Stimulated activated naive B cell treated with anti-CD40 and anti-IgM and Interleukin-4, amounts not matched to agents 10 μg/mL and 1 μg/mL and 100 μg/mL, for 72 hours (primary cell): ENCODE data around the gene PRMT9.
A peak's percentile ranks its signal among the peaks of the same experiment; 100 is the strongest.

Experiments
- ATAC-seq, 2 donors: fragments of 150-1000 bp; cut with Tn5 transposase; replicated peaks; 2 replicates each; pipeline ENCODE4 v1.10.0; 2021; ENCODE audit warnings: moderate library complexity in 1 of 2
- DNase-seq: peaks from one replicate; pipeline ENCODE4 v3.0.0; 2021
- H3K27ac Mint-ChIP-seq: one replicate; pipeline ENCODE4 v1.8.0; 2022; ENCODE audit warnings: mild to moderate bottlenecking, mixed read lengths
- H3K27me3 Mint-ChIP-seq, 2 donors: one replicate each; pipeline ENCODE4 v1.8.0; 2022; ENCODE audit warnings: mixed read lengths in 2 of 2
- H3K36me3 Mint-ChIP-seq, 2 donors: one replicate each; pipeline ENCODE4 v1.8.0; 2022; ENCODE audit warnings: mixed read lengths in 2 of 2, mild to moderate bottlenecking in 1 of 2
- H3K4me1 Mint-ChIP-seq, 2 donors: one replicate each; pipeline ENCODE4 v1.8.0; 2022; ENCODE audit warnings: mixed read lengths in 2 of 2, mild to moderate bottlenecking in 1 of 2
- H3K4me3 Mint-ChIP-seq, 2 donors: one replicate each; pipeline ENCODE4 v1.8.0; 2022; ENCODE audit warnings: mild to moderate bottlenecking in 2 of 2, mixed read lengths in 2 of 2, moderate library complexity in 1 of 2
- H3K9me3 Mint-ChIP-seq, 2 donors: one replicate each; pipeline ENCODE4 v1.8.0; 2022; ENCODE audit warnings: mixed read lengths in 2 of 2, mild to moderate bottlenecking in 1 of 2

PRMT9 gene

DNA sequence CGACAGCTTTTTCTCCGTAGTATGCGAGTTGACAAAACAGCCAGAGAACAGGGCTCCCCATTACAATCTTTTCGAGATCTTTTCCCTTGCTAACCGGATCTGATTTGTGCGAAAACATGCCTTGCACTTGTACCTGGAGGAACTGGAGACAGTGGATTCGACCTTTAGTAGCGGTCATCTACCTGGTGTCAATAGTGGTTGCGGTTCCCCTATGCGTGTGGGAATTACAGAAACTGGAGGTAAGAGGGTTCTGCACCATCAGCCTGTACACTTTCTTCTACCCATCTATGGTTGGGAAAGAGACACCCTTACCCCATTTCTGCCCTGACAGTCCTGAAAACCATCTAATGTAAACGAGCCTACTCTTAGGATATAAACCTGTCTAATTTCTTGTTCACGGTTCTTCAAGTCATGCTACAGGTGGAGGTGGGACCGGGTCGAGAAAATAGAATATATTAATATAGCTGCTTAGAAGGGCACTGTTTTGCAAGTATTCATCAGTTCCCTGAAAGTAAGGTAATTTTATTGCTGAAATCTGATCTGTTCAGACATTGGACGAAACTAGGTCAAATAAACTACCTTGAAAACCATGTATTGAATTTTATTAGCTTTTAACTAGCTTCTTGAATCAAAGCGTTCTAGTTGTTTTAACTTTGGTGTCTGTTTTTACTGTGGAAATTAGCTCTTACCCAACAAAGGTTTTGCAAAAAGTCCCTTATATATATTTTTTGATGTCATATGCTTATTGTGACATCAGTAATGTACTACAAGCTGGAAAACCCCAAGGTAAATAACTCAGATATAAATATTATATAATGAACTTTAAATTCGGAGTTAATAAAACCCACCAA is 65.9 kb downstream of the PRMT9 start:
- DNase-seq: no peak

DNA sequence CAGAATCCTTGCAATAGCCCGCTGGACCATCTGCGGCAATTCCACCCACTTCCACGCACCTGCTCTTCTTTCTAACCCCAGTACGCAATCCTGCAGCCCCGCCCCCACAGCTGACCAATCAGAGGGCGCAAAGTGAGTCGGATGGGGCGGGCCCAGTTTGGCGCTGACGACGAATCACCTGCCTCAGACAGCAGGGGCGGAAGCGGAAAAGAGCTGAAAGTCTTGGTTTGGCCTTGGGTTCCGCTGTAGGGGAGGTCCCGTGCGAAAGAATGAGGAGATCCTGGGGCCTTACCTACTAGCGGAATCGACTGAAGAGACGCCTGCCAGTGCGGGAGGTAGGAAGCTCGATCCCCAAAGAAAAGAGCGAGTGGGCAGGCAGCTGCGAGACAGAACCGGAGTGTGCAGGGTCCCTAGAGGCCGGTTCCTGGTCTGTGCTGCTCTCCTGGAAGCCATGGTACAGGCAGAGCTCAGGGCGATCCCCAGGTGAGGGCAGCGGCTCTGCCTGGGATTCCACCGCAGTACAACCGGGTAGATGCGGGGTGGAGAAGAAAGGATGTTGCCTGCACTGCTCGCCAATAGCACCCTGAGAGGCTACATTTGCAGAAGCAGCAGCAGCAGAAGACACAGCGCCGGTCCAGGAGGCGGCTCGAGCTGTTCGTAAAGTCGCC is 66.7 kb downstream of the PRMT9 start, which contains the start of gene TMEM184C:
TMEM184C (plus strand) TSS at position 225 of the 668 bp plus-strand sequence. CDS start 560 bp downstream, outside the sequence.
- peaks cover 16 to 26% of the 10 kb centered on the region in 2 donors for H3K4me1 Mint-ChIP-seq
- peak within 1 kb of the TSS; percentile 94 for H3K4me3 Mint-ChIP-seq

More for the DNA sequence above, 65.9 kb downstream of the PRMT9 start:
- Mint-ChIP-seq H3K4me3 (peak overlapping the region; percentile 94), H3K4me1 (peaks cover 16 to 26% of the 10 kb centered on the region in 2 donors), H3K27me3 (peaks cover 6 to 9% of the 10 kb centered on the region in 2 donors), H3K27ac (peak overlapping the region; percentile 98), H3K9me3 (no peaks in the 10 kb centered on the region), H3K36me3 (peaks cover 17 to 25% of the 10 kb centered on the region in 2 donors)
- peak; percentile 14 to 22 for ATAC-seq

DNA sequence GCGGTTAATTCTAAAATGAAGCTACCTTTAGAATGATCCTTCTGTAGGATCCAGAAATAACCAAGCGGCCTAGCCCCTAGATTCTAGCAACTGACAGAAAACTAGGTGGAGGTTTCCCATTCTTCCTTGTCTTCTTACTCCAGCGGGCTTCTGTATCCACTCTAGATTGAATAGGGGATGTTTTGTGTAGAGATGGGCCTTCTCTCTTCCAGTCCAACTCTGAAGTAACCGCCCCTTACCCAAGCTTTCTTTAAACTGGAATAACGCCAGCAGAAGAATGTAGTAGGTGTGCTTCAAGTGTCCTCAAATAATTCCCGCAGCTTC is 67.2 kb downstream of the PRMT9 start:
- Mint-ChIP-seq H3K4me3 (peak overlapping the region; percentile 94), H3K36me3 (peaks cover 9 to 16% of the 10 kb centered on the region in 2 donors), H3K9me3 (no peaks in the 10 kb centered on the region), H3K4me1 (peaks cover 16 to 23% of the 10 kb centered on the region in 2 donors), H3K27me3 (peaks cover 6 to 15% of the 10 kb centered on the region in 2 donors), H3K27ac (peak overlapping the region; percentile 98)
- peak; percentile 8 to 11 for ATAC-seq
- no peak for DNase-seq

More for the DNA sequence above, 66.7 kb downstream of the PRMT9 start, which contains the start of gene TMEM184C:
- peak; percentile 96 for DNase-seq
- H3K27me3 Mint-ChIP-seq: peaks cover 6 to 15% of the 10 kb centered on the region in 2 donors
- H3K27ac Mint-ChIP-seq: peak within 1 kb of the TSS; percentile 98
- H3K36me3 Mint-ChIP-seq: peaks cover 11 to 19% of the 10 kb centered on the region in 2 donors
- no peaks in the 10 kb centered on the region for H3K9me3 Mint-ChIP-seq
- peak; percentile 99 to 100 for ATAC-seq

DNA sequence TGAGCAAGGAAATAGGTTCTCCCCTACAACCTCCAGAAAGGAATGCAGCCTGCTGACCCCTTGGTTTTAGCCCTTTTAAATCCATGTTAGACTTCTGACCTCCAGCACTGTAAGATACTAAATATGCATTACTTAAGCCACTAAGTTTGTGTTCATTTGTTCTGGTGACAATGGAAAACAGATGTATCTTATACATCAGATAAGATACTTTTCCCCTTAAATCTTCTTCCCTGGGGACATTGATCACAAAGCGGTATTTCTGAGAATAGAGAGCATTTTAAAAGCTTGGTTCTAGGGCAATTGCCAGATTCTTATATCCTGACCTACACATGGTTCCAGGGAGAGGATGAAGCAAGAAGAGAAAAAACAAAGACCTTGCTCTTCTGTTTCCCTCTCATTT is 73.3 kb downstream of the PRMT9 start:
- Mint-ChIP-seq H3K4me3 (no peak overlapping the region), H3K4me1 (peaks cover 0 to 2% of the 10 kb centered on the region in 2 donors), H3K27ac (no peak overlapping the region), H3K9me3 (no peaks in the 10 kb centered on the region), H3K27me3 (peaks cover 30 to 35% of the 10 kb centered on the region in 2 donors), H3K36me3 (no peaks in the 10 kb centered on the region)
- ATAC-seq: no peak
- DNase-seq: no peak

DNA sequence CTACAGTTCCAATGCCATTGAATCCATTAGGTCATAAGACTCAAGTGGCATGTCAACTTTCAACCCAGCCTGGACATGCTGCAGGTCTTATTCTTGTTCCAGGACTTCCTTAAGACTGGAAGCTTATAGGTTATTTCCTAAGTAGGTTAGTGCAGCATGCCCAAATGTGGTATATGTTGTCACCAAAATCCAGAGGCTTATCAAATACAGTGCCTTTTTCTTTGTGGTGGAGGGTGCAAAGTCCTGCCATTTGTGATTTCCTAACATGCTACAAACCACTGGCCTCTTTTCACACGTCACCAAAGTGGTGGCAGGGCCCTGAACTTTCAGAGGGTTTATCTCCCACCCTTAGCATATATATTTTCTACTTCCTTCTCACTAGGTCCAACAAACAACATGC is 76.5 kb downstream of the PRMT9 start:
- Mint-ChIP-seq H3K36me3 (no peaks in the 10 kb centered on the region), H3K27ac (no peak overlapping the region), H3K27me3 (peaks cover 23 to 26% of the 10 kb centered on the region in 2 donors), H3K4me1 (no peaks in the 10 kb centered on the region), H3K9me3 (no peaks in the 10 kb centered on the region), H3K4me3 (no peak overlapping the region)
- DNase-seq (no peak), ATAC-seq (no peak)

DNA sequence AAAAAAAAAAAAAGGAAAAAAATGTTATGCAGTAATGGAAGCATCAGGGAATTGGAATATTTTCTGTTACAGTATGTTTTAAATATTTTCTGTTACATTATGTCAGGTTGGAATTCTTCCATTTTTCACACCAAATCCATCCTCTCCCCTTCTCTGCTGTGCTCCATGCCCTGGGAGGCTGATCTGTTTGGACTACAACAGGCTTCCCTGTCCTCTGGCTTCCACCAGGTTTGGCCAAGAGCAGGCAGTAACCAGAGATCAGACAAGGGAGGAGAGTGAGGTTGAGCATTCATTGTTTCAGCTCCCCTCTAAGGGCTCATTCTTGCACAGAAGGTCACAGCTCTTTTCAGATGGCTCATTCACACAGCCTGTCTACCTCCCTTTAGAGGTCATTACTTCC is 78.5 kb downstream of the PRMT9 start:
- no peak for ATAC-seq
- Mint-ChIP-seq H3K27ac (no peak overlapping the region), H3K27me3 (peaks cover 23 to 31% of the 10 kb centered on the region in 2 donors), H3K9me3 (no peaks in the 10 kb centered on the region), H3K4me1 (no peaks in the 10 kb centered on the region), H3K4me3 (no peak overlapping the region), H3K36me3 (no peaks in the 10 kb centered on the region)
- DNase-seq: no peak

DNA sequence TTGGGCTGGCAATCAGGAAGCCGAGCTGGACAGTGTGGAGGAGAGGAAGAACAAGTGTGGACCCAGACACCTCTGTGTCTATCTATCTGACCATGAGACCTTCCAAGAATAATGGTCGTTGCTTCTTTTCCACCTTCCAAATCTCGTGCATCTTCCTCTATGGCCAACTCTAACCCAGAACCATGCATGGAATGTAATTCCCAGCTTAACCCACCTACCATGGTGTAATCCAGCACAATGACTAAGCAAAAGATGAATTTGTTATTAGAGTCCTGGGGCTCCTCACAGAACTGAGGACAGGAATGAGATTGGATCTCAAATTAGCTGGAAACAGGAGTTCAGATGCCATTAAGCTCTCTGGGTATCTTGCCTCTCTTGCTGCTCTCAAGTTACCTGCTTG is 84.2 kb downstream of the PRMT9 start:
- H3K9me3 Mint-ChIP-seq: no peaks in the 10 kb centered on the region
- H3K27ac Mint-ChIP-seq: no peak overlapping the region
- DNase-seq (no peak), ATAC-seq (no peak)
- no peak overlapping the region for H3K4me3 Mint-ChIP-seq
- peaks cover 19 to 23% of the 10 kb centered on the region in 2 donors for H3K27me3 Mint-ChIP-seq
- no peaks in the 10 kb centered on the region for H3K4me1 Mint-ChIP-seq
- no peaks in the 10 kb centered on the region for H3K36me3 Mint-ChIP-seq

DNA sequence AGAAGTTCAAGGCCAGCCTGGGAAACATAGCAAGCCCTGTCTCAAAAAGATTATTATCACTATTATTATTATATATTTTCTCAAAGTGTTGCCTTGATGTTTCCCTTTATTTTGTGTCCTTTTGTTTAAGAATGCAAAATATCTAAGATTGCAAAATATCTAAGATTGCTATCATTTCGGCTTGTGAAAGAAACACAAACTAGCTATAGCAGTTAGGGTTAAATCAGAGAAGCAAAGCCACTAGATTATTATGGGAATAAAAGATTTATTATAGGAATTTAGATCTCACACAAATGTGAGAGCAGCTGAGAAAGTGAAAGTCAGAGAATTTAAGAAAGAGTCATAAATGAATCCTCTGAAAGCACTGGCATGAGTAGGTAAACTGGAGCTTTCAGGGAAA is 84.8 kb downstream of the PRMT9 start:
- Mint-ChIP-seq H3K4me1 (no peaks in the 10 kb centered on the region), H3K36me3 (no peaks in the 10 kb centered on the region)
- DNase-seq: no peak

DNA sequence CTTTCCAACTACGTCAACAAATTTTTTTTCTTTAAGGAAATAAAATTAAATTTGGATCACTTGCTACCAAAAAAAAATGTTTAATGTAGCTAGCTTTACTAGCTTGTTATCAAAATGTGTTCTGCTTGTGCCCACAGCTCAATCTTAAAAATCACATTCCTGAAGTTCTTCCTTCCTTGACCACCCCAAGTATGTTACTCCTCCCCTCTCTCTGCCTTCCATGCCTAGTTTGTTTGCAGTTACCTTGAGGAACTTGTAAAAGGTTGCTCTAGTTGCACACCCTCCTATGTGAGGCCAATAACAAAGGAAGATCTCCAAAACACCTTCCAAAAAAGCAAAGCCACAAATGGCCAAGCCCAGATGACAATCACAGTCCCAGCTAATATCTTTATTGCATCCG is 86.4 kb downstream of the PRMT9 start:
- Mint-ChIP-seq H3K36me3 (no peaks in the 10 kb centered on the region), H3K27me3 (peaks cover 31 to 39% of the 10 kb centered on the region in 2 donors), H3K27ac (no peak overlapping the region), H3K4me1 (no peaks in the 10 kb centered on the region), H3K9me3 (no peaks in the 10 kb centered on the region), H3K4me3 (no peak overlapping the region)
- no peak for ATAC-seq
- DNase-seq: no peak

More for the DNA sequence above, 84.8 kb downstream of the PRMT9 start:
- no peaks in the 10 kb centered on the region for H3K9me3 Mint-ChIP-seq
- H3K27ac Mint-ChIP-seq: no peak overlapping the region
- ATAC-seq: no peak
- H3K27me3 Mint-ChIP-seq: peaks cover 22 to 28% of the 10 kb centered on the region in 2 donors
- H3K4me3 Mint-ChIP-seq: no peak overlapping the region

DNA sequence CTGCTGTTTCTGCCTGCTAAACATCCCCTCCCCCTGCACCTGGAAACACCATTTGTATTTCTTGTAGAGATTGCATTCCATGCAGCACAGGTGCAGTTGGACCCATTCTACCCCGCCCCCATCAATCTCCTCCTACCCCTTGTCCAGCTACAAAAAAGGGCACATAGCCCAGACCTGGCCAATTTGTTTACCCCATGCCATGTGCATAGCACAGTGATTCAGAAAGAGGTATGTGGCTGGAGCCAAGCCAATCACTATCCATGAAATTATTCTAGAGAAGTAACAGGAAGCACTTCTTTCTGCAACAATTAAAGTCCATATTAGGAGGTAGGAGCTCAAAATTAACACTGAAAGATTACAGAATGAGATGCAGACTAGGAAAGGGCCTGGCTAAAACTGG is 87.0 kb downstream of the PRMT9 start:
- ATAC-seq (no peak), DNase-seq (no peak)
- Mint-ChIP-seq H3K27ac (no peak overlapping the region), H3K36me3 (no peaks in the 10 kb centered on the region), H3K9me3 (no peaks in the 10 kb centered on the region), H3K4me3 (no peak overlapping the region), H3K27me3 (peaks cover 32 to 40% of the 10 kb centered on the region in 2 donors), H3K4me1 (no peaks in the 10 kb centered on the region)

DNA sequence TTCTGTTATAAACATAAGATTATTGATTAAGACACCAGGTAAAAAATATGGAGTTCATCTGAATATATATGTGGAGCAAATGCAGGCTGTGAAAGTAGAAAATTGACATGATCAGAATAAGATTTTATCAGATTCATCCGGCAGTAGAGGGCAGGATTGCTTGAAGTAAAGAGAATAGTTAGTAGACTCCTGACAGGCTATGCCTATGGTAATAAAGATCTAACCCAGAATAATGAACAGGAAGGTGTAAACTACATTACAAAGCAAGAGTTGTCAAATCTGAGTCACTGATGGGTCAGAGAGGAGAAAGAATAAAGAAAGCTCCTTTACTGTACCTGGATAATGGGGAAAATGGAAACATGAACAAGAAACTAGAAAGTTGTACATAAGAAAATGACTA is 87.6 kb downstream of the PRMT9 start:
- no peak overlapping the region for H3K4me3 Mint-ChIP-seq
- H3K27ac Mint-ChIP-seq: no peak overlapping the region
- H3K27me3 Mint-ChIP-seq: peaks cover 28 to 40% of the 10 kb centered on the region in 2 donors
- H3K4me1 Mint-ChIP-seq: no peaks in the 10 kb centered on the region
- H3K36me3 Mint-ChIP-seq: no peaks in the 10 kb centered on the region
- ATAC-seq (no peak), DNase-seq (no peak)
- no peaks in the 10 kb centered on the region for H3K9me3 Mint-ChIP-seq

DNA sequence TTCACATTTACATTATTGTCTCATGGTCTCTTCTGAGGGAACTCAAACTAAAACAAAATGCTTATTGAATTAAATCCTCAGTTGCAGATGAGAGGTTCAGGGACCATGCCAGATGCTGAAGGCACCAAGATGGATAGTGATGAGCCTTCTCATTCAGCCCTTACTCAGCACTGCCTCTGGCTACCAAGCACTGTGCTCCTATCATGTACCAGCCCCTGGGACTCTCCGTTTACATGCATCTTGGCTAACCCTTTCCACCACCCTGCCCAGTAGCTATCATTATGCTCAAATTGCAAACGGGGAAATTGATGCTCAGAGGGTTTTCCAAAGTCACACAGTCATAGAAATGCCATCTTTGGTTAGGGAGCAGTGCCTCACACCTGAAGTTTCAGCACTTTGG is 89.4 kb downstream of the PRMT9 start:
- ATAC-seq (no peak), DNase-seq (no peak)
- Mint-ChIP-seq H3K9me3 (no peaks in the 10 kb centered on the region), H3K27ac (no peak overlapping the region), H3K27me3 (peaks cover 19 to 33% of the 10 kb centered on the region in 2 donors), H3K36me3 (no peaks in the 10 kb centered on the region), H3K4me1 (no peaks in the 10 kb centered on the region), H3K4me3 (no peak overlapping the region)

DNA sequence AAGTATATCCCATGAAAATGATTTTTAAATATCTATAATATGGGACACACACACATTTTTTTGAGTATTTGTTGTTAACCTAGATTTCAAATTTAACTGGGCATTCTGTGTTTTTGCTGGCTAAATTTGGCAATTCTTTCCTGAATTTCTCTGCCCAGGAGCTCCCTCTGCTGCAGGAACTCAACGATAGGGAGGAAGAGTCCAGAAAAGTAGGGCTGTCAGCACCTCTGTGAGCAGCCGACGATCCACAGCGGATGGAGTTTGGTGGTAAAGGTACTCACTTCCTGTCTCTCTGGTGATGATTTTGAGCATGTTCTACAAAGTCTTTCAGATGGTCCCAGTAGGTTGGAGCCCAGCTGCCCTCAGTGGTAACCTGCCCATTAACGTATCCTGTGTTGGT is 89.9 kb downstream of the PRMT9 start:
- H3K9me3 Mint-ChIP-seq: no peaks in the 10 kb centered on the region
- H3K4me3 Mint-ChIP-seq: no peak overlapping the region
- ATAC-seq (no peak), DNase-seq (no peak)
- no peak overlapping the region for H3K27ac Mint-ChIP-seq
- H3K27me3 Mint-ChIP-seq: peaks cover 17 to 30% of the 10 kb centered on the region in 2 donors
- H3K4me1 Mint-ChIP-seq: no peaks in the 10 kb centered on the region
- H3K36me3 Mint-ChIP-seq: no peaks in the 10 kb centered on the region

DNA sequence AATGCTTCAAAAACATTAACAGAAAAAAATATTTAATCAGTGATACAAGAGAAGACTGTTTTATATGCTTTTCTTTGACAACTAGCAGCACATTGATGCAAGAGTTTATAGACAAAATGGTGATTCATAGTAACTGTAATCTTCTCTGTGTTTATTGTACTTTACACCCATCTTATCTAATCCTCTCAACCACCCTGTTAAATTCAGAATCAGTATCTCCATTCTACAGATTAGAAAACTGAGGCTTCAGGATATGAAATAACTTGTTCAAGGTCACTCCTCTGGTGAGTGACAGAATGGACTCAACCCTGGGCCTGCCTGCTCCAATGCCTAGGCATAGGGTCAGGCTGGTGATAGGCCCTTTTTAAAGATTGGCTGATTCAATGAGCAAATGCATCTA is 92.9 kb downstream of the PRMT9 start:
- DNase-seq (no peak), ATAC-seq (no peak)
- Mint-ChIP-seq H3K36me3 (no peaks in the 10 kb centered on the region), H3K27ac (no peak overlapping the region), H3K4me3 (no peak overlapping the region), H3K9me3 (no peaks in the 10 kb centered on the region), H3K27me3 (peaks cover 16 to 20% of the 10 kb centered on the region in 2 donors), H3K4me1 (no peaks in the 10 kb centered on the region)
